HCT116 (cell line): ENCODE data around the gene NIPA2.

Source experiments
- CBX3 ChIP-seq: IDR thresholded peaks from 2 replicates; pipeline ENCODE4 v1.6.1; 2012; ENCODE audit warnings: low read depth
- CEBPB ChIP-seq: IDR thresholded peaks from 2 replicates; pipeline ENCODE4 v1.6.1; 2012; ENCODE audit warnings: low read depth
- CTCF ChIP-seq, 3 experiments: fragments of 200-600 bp in 1 of 3; sonication (generic) in 1 of 3; IDR thresholded peaks in 2 of 3; conservative IDR thresholded peaks in 1 of 3; 2 replicates each; pipeline ENCODE4 v1.5.1; 2012 to 2017; ENCODE audit warnings: low read depth in 2 of 3, low read length in 2 of 3, antibody characterized with exemption in 1 of 3, borderline replicate concordance in 1 of 3, control low read depth in 1 of 3, mild to moderate bottlenecking in 1 of 3, mixed read lengths in 1 of 3, mixed run types in 1 of 3, moderate library complexity in 1 of 3; ENCODE audit not compliant: insufficient read depth in 1 of 3
- EGR1 ChIP-seq: IDR thresholded peaks from 2 replicates; pipeline ENCODE4 v1.6.1; 2012; ENCODE audit warnings: low read depth
- EZH2 ChIP-seq: fragments of 200-600 bp; sonication (generic); IDR thresholded peaks from 2 replicates; pipeline ENCODE4 v1.6.1; 2017; ENCODE audit warnings: antibody characterized with exemption, mixed run types
- EZH2phosphoT487 ChIP-seq: fragments of 200-600 bp; IDR thresholded peaks from 2 replicates; pipeline ENCODE4 v1.6.1; 2018; ENCODE audit warnings: antibody characterized with exemption, borderline replicate concordance
- JUND ChIP-seq: IDR thresholded peaks from 2 replicates; pipeline ENCODE4 v1.6.1; 2012
- MAX ChIP-seq: IDR thresholded peaks from 2 replicates; pipeline ENCODE4 v1.6.1; 2012
- POLR2A ChIP-seq: IDR thresholded peaks from 2 replicates; pipeline ENCODE4 v1.7.0; 2011; ENCODE audit warnings: borderline replicate concordance; ENCODE audit not compliant: insufficient read depth, insufficient read length; ENCODE audit errors: extremely low read depth
- POLR2AphosphoS5 ChIP-seq: IDR thresholded peaks from 2 replicates; pipeline ENCODE4 v1.6.1; 2011; ENCODE audit warnings: mild to moderate bottlenecking, low read depth, low read length, moderate library complexity
- RAD21 ChIP-seq: IDR thresholded peaks from 2 replicates; pipeline ENCODE4 v1.6.1; 2012; ENCODE audit warnings: low read depth, mild to moderate bottlenecking
- REST ChIP-seq: IDR thresholded peaks from 2 replicates; pipeline ENCODE4 v1.6.1; 2012; ENCODE audit warnings: low read depth
- TCF7L2 ChIP-seq: IDR thresholded peaks from 2 replicates; pipeline ENCODE4 v1.7.0; 2011; ENCODE audit warnings: borderline replicate concordance, inconsistent platforms; ENCODE audit not compliant: insufficient read depth, insufficient read length; ENCODE audit errors: extremely low read depth

- TF ChIP-seq CTCF (IDR thresholded peaks at IDR 0.05 in 2 of 3, conservative IDR thresholded peaks at IDR 0.05 in 1 of 3; ENCODE audit: borderline replicate concordance in 1 of 3, insufficient read depth in 1 of 3, low read depth in 2 of 3, low read length in 2 of 3), result no peak
- no peak for TF ChIP-seq EGR1
- TF ChIP-seq EZH2phosphoT487, result no peak
- TF ChIP-seq POLR2AphosphoS5, result no peak
- TF ChIP-seq MAX, result no peak
- no peak for TF ChIP-seq CEBPB
- TF ChIP-seq RAD21, result no peak
- no peak for TF ChIP-seq EZH2
- no peak for TF ChIP-seq REST
- TF ChIP-seq CBX3, result no peak
- no peak for TF ChIP-seq TCF7L2
- no peak for TF ChIP-seq POLR2A
- TF ChIP-seq JUND, result no peak
Observed at GRCh38 chr15:22863356-22863755, 24.9 kb downstream of the NIPA2 start.
